ENCODE measurements around the gene ACAP1.

Gene ACAP1

GRCh38 chr17:7311110-7311705 lies 25.1 kb upstream of the ACAP1 start:
- DNase-seq = no peak

- no peak for DNase-seq
These were observed 23.8 kb upstream of the ACAP1 start for GRCh38 chr17:7312432-7313087.

GRCh38 chr17:7313088-7313889 lies 23.0 kb upstream of the ACAP1 start:
- DNase-seq = peak; percentile 7

- peak; percentile 31 for DNase-seq
These were observed 22.2 kb upstream of the ACAP1 start for GRCh38 chr17:7313890-7314718.

GRCh38 chr17:7314719-7315569 lies 21.4 kb upstream of the ACAP1 start, which contains the start of gene GPS2:
Gene GPS2, minus strand, starts transcription at chr17:7315360. Its CDS starts 308 bp downstream, at chr17:7315052.
- DNase-seq = peak; percentile 40

- DNase-seq = no peak
These were observed 20.6 kb upstream of the ACAP1 start for GRCh38 chr17:7315570-7316235.

- DNase-seq = no peak
These were observed 19.0 kb upstream of the ACAP1 start for GRCh38 chr17:7317161-7317803.

- no peak for DNase-seq
These were observed 18.0 kb upstream of the ACAP1 start for GRCh38 chr17:7318121-7318860.

- no peak for DNase-seq
These were observed 14.9 kb upstream of the ACAP1 start for GRCh38 chr17:7321466-7321865.

GRCh38 chr17:7322520-7323194 lies 13.7 kb upstream of the ACAP1 start:
- DNase-seq = no peak

- peak; percentile 36 for DNase-seq
These were observed 12.4 kb upstream of the ACAP1 start for GRCh38 chr17:7323731-7324437.

GRCh38 chr17:7324438-7324779 lies 11.9 kb upstream of the ACAP1 start:
- no peak for DNase-seq

- no peak for DNase-seq
These were observed 11.2 kb upstream of the ACAP1 start for GRCh38 chr17:7325031-7325528.

GRCh38 chr17:7326186-7326585 lies 10.1 kb upstream of the ACAP1 start:
- no peak for DNase-seq

- no peak for DNase-seq
These were observed 9.3 kb upstream of the ACAP1 start for GRCh38 chr17:7327056-7327455.

GRCh38 chr17:7327501-7327900 lies 8.8 kb upstream of the ACAP1 start:
- DNase-seq = no peak

- DNase-seq = no peak
These were observed 8.3 kb upstream of the ACAP1 start for GRCh38 chr17:7328009-7328408.

GRCh38 chr17:7328840-7329373 lies 7.4 kb upstream of the ACAP1 start, which contains the start of gene NEURL4:
Gene NEURL4, minus strand, starts transcription at chr17:7329335. Its CDS starts 23 bp downstream, at chr17:7329312.
- no peak for DNase-seq
